Right lung (tissue), 5 donors: ENCODE data around the gene EFNB2. TPM values are rescaled to one million over a fixed set of nuclear protein-coding genes. Genes with fewer than 3 reads are reported as not detected.

Source experiments
- DNase-seq, 2 donors: peaks; one replicate each; pipeline ENCODE4 v3.0.0-alpha.2; 2013
- polyA plus RNA-seq, 5 donors: library from polyadenylated mRNA; unstranded; fragments of 120-200 nt; gene quantifications; one replicate each; pipeline versions ENCODE4 v1.2.1 to v1.2.3, GENCODE V29; 2013; ENCODE audit warnings: inconsistent platforms in 1 of 5, low replicate concordance in 1 of 5; ENCODE audit not compliant: insufficient read length in 5 of 5, insufficient read depth in 1 of 5

The EFNB2 gene
- polyA plus RNA-seq, 5 donors, result 71.0 to 89.7 (median 83.5) TPM

- DNase-seq, result no peak
Measured at GRCh38 chr13:106505295-106505694, 30.2 kb downstream of the EFNB2 start.

GRCh38 chr13:106503730-106504453 is 31.6 kb downstream of the EFNB2 start:
- DNase-seq, result no peak

- no peak for DNase-seq
Measured at GRCh38 chr13:106503272-106503671, 32.2 kb downstream of the EFNB2 start.

GRCh38 chr13:106500445-106500844 is 35.0 kb downstream of the EFNB2 start:
- no peak for DNase-seq

GRCh38 chr13:106499896-106500295 is 35.6 kb downstream of the EFNB2 start:
- no peak for DNase-seq

GRCh38 chr13:106499113-106499512 is 36.3 kb downstream of the EFNB2 start:
- no peak for DNase-seq

- no peak for DNase-seq
Measured at GRCh38 chr13:106498571-106498970, 36.9 kb downstream of the EFNB2 start.

- DNase-seq, result no peak
Measured at GRCh38 chr13:106498158-106498557, 37.3 kb downstream of the EFNB2 start.

GRCh38 chr13:106497079-106497478 is 38.4 kb downstream of the EFNB2 start:
- DNase-seq, result no peak

- no peak for DNase-seq
Measured at GRCh38 chr13:106496072-106496997, 39.1 kb downstream of the EFNB2 start.

- no peak for DNase-seq
Measured at GRCh38 chr13:106494936-106495335, 40.5 kb downstream of the EFNB2 start.

- DNase-seq, result no peak
Measured at GRCh38 chr13:106494506-106494905, 41.0 kb downstream of the EFNB2 start.

- no peak for DNase-seq
Measured at GRCh38 chr13:106493533-106494220, 41.8 kb downstream of the EFNB2 start.

- no peak for DNase-seq
Measured at GRCh38 chr13:106492588-106493475, 42.6 kb downstream of the EFNB2 start.

GRCh38 chr13:106491928-106492587 is 43.4 kb downstream of the EFNB2 start:
- DNase-seq, result no peak

GRCh38 chr13:106491463-106491862 is 44.0 kb downstream of the EFNB2 start:
- no peak for DNase-seq

GRCh38 chr13:106490569-106491321 is 44.7 kb downstream of the EFNB2 start:
- no peak for DNase-seq

GRCh38 chr13:106489849-106490568 is 45.5 kb downstream of the EFNB2 start:
- DNase-seq, result peak; percentile 43 to 56

GRCh38 chr13:106488686-106489085 is 46.8 kb downstream of the EFNB2 start:
- no peak for DNase-seq
